GM20431 (cell line): Measurements from ENCODE around the gene SEL1L.
"Not testable (repeated sequence)": the region's sequence is repeated elsewhere in the genome, so short reads cannot be mapped to it uniquely, and the experiment has no call there.

Source experiments
- in situ Hi-C: fragments of 300-500 bp; cut with MseI, MboI; formaldehyde crosslinking; loops from one replicate; pipeline ENCODE4 v1.15.0; 2020; ENCODE audit warnings: low sequenced_read_pairs; ENCODE audit not compliant: unreplicated experiment

The SEL1L gene

DNA sequence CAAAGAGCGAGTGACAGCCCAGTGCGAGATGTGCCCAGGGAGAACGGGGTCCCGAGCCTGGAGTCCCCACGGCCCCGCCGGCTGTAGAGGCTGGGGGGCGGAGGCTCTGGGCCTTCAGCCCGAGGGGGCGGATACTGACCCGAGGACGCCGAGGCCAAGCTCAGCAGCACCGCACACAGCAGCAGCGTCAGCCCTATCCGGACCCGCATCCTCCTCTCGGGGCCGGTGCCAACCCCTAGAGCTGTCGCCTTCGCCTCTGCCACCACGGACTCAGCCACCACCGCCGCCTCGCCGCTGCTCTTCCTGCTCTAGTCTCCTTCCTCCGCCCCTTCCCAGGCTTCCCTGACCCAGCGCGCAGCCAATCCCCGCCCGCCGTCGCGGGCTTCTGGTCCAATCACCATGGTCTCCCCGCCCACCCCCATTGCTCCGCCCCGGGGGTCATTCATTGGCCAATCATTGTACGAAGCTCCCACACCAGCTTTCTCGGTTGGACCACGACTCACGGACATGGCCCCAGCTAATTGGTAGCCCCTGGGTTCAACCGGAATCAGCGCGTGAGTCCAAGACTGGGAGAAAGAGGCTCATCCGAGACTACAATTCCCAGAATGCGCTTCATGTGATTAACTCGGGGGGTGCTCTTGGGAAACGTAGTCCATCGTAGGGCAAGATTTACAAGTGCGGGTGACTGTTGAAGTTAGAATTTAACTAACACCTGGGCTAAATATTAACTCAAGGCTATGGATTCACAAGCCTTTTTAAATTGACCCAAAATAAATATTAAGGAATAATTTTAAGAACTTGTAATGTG is at the start of gene SEL1L:
Gene SEL1L (minus strand): TSS at position 318 of the 808 bp plus-strand sequence. CDS start 109 bp downstream, at position 209.
- in situ Hi-C loops, result no loop called here

GRCh38 chr14:81582420-81582819 is 48.8 kb upstream of the SEL1L start:
- in situ Hi-C loops, result no loop called here

DNA sequence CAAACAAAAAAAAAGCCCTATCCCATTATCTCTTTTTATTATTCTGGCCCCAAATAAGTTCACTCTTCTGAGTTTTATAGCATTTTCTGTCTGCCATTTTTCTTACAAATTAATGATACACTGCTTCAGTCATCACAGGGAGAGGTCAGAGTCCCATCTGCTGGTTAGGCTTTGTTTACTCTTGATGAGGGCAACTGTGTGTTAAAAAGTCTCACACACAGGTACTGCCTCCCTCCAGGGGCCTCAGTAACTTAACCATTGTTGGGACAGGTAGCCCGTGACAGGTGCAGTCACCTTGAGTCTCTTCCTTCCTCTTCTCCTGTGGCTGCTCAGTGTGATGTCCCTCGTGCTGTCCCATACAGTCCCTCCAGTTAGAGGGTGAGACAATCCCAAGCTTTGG is 45.5 kb upstream of the SEL1L start:
- in situ Hi-C loops, result no loop called here

DNA sequence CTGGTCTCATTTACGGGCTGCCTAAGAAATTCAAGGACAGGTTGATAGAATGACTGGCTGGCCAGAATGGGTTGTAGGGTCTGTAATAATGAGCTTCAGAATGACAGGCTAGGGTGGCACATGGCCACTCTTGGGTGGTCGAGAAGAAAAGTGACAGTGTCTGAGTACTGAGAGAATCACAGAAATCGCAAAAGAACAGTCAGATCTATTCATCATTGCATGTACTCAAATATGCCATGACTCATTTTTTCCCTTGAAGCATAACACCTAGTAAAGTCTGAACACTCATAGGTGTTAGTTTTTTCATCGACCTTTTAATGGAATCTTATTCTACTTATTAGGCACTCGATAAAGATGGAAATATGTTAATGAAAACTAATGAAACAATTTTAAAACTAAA is 37.8 kb upstream of the SEL1L start:
- in situ Hi-C loops, result no loop called here

DNA sequence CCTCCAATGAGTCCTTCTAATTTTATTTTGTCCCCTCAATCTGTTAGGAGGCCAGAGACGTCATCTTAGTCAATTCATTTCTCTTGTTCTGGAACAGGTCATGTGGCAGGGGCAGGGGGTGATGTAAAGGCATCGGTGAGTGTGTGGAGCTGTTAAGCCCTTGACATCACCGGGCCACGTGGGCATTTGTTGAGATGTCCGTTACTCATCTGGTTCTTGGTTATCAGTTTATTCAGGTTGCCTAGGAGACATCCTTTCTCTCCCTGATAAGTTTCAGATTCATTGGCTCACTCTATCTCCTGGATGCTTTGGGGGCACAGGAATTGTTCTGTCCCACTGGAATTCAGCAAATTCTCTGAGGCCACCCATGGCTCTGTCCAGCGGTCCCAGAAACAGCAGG is 33.6 kb upstream of the SEL1L start:
- in situ Hi-C loops, result no loop called here

DNA sequence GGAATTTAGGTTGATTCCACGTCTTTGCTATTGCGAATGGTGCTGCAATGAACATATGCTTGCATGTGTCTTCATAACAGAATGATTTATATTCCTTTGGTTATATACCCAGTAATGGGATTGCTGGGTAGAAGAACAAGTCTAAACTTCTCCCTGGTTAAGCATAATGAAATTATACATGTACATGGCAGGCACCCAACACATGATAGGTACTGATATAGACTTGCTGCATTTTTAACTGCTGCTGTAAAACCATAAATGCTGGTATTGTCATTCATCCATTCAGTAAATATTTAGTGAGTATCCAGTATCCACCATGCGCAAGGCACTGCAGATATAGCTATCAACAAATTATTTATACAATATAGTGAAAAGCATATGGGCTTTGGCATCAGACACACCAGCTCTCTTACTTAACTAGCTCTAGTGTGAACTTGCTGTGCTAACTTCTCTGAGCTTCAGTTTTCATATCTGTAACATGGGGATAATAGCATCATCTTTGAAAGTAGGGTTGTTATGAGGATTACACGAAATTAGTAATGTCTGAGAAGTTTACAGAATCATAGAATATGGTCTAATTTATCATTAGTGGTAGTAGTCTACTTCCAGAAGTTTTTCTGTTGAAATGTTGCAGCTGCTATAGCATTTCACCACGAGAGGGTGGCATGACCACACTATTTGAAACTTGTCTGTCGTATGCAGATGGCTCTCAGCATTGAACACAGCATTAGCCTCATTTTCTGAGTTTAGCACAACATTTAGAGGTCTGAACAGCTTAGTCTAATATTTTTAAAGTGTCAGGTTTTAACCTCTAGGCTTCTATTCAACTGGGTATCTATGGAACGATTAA is 32.0 kb upstream of the SEL1L start:
- in situ Hi-C loops, result no loop called here

DNA sequence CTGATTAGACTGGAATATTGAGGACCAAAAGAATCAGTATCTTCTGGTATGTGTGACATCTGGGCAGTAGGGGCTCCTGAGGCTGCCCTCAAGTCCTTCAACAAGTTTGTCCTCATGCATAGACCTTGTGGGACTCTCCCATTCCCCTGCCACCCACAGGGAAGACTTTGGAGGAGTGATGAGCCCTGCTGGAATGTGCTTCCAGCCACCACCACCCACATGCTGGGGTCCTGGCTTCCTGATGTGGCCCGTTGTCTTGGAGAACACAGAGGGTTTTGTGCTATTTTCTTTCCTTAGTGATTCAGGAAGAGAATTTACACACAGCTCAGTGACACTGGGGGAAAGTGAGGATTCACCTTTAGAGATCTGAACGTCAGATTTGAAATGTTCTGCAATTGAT is 29.2 kb upstream of the SEL1L start:
- in situ Hi-C loops, result no loop called here

- in situ Hi-C loops, result no loop called here
Measured at GRCh38 chr14:81561084-81561775, 27.6 kb upstream of the SEL1L start.

GRCh38 chr14:81559385-81559784 is 25.7 kb upstream of the SEL1L start:
- in situ Hi-C loops, result no loop called here

- in situ Hi-C loops, result no loop called here
Measured at GRCh38 chr14:81557146-81557545, 23.5 kb upstream of the SEL1L start.

DNA sequence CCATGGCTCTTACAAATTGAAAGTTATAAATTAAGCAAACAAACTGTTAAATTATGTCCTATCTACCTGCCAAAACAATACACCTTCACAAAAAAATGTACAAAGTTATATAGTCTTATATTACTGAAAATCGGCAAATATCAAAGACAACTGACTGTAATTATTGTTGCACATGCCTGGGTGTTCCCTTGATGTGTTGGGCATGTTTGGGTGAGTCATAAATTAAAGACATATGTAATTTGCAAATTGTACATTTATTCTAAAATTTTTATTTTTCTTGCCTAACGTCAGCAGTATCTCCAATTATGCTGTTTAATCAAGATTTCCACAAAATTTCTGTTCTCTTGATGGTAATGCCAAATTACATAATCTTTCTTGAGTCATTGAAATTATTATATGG is 22.0 kb upstream of the SEL1L start:
- in situ Hi-C loops, result no loop called here

DNA sequence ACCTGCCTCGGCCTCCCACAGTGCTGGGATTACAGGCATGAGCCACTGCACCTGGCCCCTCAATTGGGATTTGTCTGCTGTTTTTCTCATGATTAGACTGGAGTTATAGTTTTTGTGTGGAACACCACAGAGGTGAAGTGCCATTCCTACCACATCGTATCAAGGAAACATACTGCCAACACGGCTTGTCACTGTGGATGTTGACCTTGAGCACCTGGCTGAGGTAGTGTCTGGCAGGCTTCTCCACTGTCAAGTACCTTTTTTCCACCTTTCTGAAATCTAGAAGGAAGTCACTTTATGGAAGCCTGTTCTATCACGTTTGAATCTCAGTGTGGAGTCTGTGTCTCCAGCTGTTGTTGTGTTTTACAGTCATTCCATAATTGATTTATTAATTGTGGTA is 21.4 kb upstream of the SEL1L start:
- in situ Hi-C loops, result no loop called here

- in situ Hi-C loops, result no loop called here
Measured at GRCh38 chr14:81551471-81551870, 17.8 kb upstream of the SEL1L start.

GRCh38 chr14:81550001-81550637 is 16.5 kb upstream of the SEL1L start:
- in situ Hi-C loops, result no loop called here

DNA sequence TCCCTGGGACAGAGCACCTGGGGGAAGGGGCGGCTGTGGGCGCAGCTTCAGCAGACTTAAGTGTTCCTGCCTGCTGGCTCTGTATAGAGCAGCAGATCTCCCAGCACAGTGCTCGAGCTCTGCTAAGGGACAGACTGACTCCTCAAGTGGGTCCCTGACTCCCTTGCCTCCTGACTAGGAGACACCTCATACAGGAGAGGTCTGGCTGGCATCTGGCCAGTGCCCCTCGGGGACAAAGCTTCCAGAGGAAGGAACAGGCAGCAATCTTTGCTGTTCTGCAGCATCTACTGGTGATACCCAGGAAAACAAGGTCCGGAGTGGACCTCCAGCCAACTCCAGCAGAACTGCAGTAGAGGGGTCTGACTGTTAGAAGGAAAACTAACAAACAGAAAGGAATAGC is 7.6 kb upstream of the SEL1L start:
- in situ Hi-C loops, result not testable (repeated sequence)

DNA sequence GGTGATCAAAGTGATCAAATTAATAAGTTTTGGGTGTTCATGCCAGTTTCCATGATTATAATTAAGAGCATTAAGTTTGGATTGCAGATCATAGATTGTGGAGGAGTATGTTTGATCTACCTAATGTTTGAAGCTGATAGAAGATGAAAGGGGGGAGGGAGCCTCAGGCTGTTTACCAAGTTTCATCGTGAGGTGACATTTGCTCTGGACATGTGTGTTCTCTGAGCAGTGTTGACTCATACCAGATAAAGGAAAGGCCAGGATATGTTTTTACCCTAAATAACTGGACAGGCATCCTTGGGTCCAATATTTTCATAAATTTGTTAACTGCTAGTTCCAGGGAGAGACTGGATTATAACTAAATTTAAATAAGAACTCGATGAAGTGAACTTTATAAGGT is 3.5 kb upstream of the SEL1L start:
- in situ Hi-C loops, result no loop called here

- in situ Hi-C loops, result no loop called here
Measured at GRCh38 chr14:81536241-81536771, 2.7 kb upstream of the SEL1L start.

DNA sequence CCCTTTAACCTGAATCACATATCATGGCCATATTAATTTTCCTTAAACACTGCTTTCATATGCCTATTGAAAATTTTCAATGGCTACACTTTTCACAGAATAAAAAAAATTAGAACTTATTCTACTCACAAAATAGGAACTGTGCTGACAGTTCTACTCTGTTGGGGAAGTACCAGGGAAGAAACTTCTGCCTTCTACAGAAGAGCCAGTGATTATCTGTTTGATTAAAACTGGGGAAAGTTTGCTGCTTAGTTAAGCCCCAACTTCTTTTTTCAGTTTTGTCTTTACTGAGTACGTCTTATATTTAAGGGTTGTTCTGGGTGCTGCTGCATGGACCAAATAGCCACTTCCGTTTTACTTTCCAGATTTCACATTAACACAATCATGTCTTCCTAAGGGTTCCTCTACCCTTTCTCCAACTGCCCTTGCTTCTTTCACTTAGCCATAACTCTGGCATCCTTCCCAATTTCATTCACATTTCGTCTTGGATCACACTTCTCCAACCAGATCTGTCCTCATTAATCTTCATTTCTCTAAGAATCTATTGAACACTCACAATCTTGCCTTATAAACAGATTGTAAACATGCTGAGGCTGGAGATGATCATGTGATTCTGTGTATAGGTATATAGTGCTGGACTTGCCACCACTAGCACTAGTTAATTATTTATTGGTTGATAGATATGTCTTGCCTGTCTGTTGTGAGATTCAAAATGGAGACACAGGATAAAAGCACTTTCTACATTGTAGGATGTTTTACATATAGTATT is 1.9 kb upstream of the SEL1L start:
- in situ Hi-C loops, result no loop called here

DNA sequence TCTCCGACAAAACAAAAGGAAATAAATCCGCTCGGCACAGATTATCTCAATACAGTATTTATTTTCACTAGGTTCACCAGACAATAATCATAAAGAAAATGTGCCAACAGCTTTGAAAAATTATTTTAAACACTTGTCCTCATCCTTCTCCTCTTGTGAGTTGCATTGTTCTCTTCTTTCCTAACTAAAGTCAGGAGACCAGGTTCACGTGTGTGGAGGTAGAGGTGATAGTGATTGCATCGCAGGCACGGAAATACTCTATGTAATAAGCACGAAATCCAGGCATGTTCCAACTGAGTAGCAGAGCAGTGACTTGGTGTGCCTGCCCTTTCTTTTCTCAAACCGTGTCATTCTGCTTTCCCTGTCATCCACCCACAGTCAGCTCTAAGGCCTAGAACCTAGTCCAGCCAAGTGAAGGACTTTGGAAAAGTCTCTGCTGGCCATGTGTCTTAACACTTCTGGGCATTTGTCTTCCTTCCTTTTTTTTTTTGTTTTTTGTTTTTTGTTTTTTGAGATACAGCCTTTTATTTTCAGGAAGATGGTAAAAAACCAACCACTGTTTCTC is 939 bp upstream of the SEL1L start:
- in situ Hi-C loops, result no loop called here
